GM19372 (cell line): ENCODE data around the gene MBD2.
"Not testable (repeated sequence)": the region's sequence is repeated elsewhere in the genome, so short reads cannot be mapped to it uniquely, and the experiment has no call there.

ENCODE experiments used
- ATAC-seq: cut with Tn5 transposase; IDR thresholded peaks from one replicate; pipeline ENCODE4 v1.9.1; 2021; ENCODE audit warnings: mild to moderate bottlenecking, low read depth, moderate library complexity; ENCODE audit not compliant: unreplicated experiment

Gene MBD2

GRCh38 chr18:54238173-54238936, 13.9 kb upstream of the MBD2 start:
- no peak for ATAC-seq

- ATAC-seq = no peak
These were observed 11.4 kb upstream of the MBD2 start for GRCh38 chr18:54235871-54236270.

- ATAC-seq = no peak
These were observed 9.3 kb upstream of the MBD2 start for GRCh38 chr18:54233747-54234146.

- ATAC-seq = no peak
These were observed 8.8 kb upstream of the MBD2 start for GRCh38 chr18:54233228-54233625.

GRCh38 chr18:54232485-54233227, 8.2 kb upstream of the MBD2 start:
- ATAC-seq = no peak

- ATAC-seq = peak; percentile 55
These were observed 5.1 kb upstream of the MBD2 start for GRCh38 chr18:54229421-54230059.

- ATAC-seq = no peak
These were observed 3.9 kb upstream of the MBD2 start for GRCh38 chr18:54228364-54228763.

- peak; percentile 2 for ATAC-seq
These were observed 764 bp downstream of the MBD2 start for GRCh38 chr18:54223568-54224241.

- no peak for ATAC-seq
These were observed 1.4 kb downstream of the MBD2 start for GRCh38 chr18:54222922-54223567.

GRCh38 chr18:54220406-54220805, 4.1 kb downstream of the MBD2 start:
- no peak for ATAC-seq

GRCh38 chr18:54218803-54219202, 5.7 kb downstream of the MBD2 start:
- ATAC-seq = not testable (repeated sequence)

- no peak for ATAC-seq
These were observed 6.2 kb downstream of the MBD2 start for GRCh38 chr18:54218299-54218698.

- ATAC-seq = peak; percentile 61
These were observed 6.8 kb downstream of the MBD2 start for GRCh38 chr18:54217624-54218023.

GRCh38 chr18:54215069-54215468, 9.4 kb downstream of the MBD2 start:
- no peak for ATAC-seq

GRCh38 chr18:54210463-54210862, 14.0 kb downstream of the MBD2 start:
- peak; percentile 37 for ATAC-seq

GRCh38 chr18:54209471-54210180, 14.8 kb downstream of the MBD2 start:
- ATAC-seq = peak; percentile 65

- ATAC-seq = no peak
These were observed 18.0 kb downstream of the MBD2 start for GRCh38 chr18:54206447-54206846.

GRCh38 chr18:54205959-54206358, 18.5 kb downstream of the MBD2 start:
- ATAC-seq = no peak

- ATAC-seq = not testable (repeated sequence)
These were observed 19.0 kb downstream of the MBD2 start for GRCh38 chr18:54205448-54205847.

GRCh38 chr18:54204883-54205282, 19.6 kb downstream of the MBD2 start:
- ATAC-seq = no peak
